Activated CD4-positive, alpha-beta T cell treated with anti-CD3 and anti-CD28 coated beads, Interleukin-2, amount 50 U/mL, for 4 hours (primary cell): Measurements from ENCODE around the gene RANBP1.
"Not testable (repeated sequence)": the region's sequence is repeated elsewhere in the genome, so short reads cannot be mapped to it uniquely, and the experiment has no call there.

Experiments
- DNase-seq, 2 experiments: peaks; one replicate each; pipeline ENCODE4 v3.0.0-alpha.2; 2020

RANBP1 gene

GRCh38 chr22:20115691-20116375 lies at the start of gene RANBP1:
Gene RANBP1 (plus strand): TSS chr22:20116104. CDS start chr22:20116185, 81 bp downstream.
- no peak for DNase-seq

DNA sequence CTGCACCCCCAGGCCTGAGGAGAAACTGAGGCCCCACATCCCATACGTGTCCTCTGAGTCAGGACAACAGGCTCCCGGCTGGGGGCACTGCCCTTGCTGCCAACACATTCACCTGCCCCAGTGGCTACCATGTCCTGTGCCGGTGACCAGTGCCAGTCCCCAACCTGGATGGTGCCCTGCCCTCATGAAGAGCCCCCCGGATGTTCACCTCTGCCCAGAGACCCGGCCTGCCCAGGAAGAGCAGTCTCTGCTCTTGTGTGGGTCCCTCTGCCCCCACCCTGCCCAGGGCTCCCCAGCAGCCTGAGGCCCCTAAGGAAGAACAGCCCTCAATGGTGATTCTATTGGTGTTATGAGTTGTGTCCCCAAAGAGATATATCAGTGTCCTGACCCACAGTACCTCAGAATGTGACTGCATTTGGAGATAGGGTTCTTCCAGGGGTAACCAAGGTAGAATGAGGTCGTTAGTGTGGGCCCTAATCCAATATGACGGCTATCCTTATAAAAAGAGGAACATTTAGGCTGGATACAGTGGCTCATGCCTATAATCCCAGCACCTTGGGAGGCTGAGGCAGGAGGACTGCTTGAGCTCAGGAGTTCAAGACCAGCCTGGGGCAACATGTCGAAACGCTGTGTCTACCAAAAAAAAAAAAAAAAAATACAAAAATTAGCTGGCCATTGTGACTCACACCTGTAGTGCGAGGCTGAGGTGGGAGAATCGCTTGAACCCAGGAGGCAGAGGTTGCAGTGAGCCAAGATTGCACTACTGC lies 49.1 kb upstream of the RANBP1 start:
- DNase-seq: no peak

- not testable (repeated sequence) for DNase-seq
Observed at GRCh38 chr22:20067384-20067682, 48.6 kb upstream of the RANBP1 start.

DNA sequence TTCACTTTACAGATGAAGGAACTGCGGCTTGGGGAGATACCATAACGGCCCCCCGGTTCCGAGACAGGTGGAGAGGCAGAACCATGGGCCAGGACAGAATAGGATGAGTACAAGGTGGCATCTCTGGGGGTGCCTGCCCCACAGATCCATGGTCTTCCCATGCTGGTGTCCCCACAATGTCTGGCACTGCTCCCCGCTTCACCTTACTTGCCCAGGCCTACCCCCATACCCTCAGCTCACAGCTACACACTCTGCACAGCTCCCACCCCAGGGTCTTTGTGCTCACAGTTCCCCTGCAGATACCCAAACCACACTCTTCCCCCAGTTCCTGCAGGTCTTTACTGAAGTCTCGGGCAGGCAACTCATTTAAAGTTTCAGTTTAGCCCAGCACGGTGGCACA lies 47.3 kb upstream of the RANBP1 start:
- DNase-seq: no peak

- DNase-seq: no peak
Observed at GRCh38 chr22:20069331-20070042, 46.4 kb upstream of the RANBP1 start.

DNA sequence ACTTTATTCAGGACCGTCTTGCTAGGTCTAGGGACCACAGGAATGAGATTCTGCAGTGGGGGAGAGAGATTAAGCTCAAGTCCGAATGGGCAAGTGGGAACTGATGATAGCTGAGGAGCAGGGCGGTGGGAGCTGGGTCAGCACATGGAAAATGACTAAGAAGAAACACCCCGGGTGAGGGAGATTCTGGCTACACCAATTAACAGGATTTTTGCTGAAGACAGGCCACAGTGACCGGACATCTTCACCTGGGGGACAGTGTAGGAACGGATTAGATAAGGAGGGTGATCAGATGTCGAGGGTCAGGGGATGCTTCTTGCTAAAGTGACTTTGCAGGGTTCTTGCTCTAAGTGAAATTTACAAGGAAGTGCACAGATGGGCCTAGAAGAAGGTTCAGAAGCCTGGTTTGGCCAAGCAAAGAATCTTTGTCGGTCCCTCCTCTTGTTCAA lies 44.4 kb upstream of the RANBP1 start:
- no peak for DNase-seq

GRCh38 chr22:20076627-20077172 lies 39.2 kb upstream of the RANBP1 start:
- no peak for DNase-seq

GRCh38 chr22:20079745-20080444 lies 36.0 kb upstream of the RANBP1 start, which contains the start of gene DGCR8:
Gene DGCR8 (plus strand): TSS chr22:20080241. CDS start chr22:20085964, 5,723 bp downstream.
- peak; percentile 43 to 47 for DNase-seq

DNA sequence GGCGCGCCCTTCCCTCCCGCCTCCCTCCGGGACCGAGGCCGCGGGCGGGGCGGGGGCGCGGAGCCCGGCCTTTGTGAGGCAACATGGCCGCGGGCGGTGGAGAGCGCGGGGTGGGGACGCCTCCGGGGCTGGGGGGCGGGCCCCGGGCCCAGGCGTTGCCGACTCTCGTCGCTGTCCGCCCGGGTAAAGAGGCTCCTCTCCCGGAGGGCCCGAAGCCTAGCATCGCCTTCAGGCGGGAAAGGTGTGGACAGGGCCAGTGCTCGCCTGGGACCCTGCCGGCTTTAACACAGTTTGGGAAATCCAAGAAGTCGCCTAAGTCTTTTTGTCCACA lies 35.5 kb upstream of the RANBP1 start:
- peak; percentile 60 to 69 for DNase-seq

DNA sequence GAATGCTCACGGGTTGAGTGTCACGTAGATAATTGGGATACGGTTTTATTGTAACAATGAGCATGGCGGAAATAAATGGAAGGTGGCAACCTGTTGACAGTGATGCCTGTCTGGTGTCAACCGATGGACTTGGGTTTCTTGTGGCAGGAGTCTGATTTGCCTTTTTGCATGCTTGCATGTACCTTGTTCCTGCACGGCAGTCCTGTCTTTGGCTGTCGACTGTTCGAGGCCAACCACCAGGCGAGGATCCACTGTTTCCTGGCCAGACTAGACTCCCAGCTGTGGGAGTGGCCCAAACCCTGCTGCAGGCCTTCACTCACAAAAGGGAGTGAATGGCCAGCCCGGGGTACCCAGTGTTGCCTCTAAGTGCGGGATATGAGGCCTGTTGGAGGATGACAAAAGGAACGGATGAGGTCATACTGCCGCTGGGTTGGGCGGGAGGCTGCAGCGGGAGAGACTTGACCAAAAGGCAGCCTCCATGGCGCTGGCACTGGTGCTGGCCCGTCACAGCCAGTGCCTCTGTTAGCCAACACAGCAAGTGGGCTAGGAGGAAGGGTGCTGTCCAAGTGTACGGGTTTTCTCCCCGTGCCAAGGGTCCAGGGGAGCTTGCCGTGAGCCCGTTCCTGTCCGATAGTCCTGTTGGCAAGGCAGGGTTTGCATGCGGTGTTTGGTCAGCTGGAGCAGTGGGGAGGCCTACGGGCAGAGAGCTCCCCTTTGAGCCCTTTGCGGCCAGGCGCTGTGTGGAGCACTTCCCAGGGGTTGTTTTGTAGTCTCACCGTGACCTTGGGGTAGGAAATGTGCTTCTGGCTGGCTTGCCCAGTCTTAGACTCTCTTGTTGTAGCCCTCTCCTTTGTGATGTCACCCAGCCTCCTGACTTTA lies 34.9 kb upstream of the RANBP1 start:
- no peak for DNase-seq

DNA sequence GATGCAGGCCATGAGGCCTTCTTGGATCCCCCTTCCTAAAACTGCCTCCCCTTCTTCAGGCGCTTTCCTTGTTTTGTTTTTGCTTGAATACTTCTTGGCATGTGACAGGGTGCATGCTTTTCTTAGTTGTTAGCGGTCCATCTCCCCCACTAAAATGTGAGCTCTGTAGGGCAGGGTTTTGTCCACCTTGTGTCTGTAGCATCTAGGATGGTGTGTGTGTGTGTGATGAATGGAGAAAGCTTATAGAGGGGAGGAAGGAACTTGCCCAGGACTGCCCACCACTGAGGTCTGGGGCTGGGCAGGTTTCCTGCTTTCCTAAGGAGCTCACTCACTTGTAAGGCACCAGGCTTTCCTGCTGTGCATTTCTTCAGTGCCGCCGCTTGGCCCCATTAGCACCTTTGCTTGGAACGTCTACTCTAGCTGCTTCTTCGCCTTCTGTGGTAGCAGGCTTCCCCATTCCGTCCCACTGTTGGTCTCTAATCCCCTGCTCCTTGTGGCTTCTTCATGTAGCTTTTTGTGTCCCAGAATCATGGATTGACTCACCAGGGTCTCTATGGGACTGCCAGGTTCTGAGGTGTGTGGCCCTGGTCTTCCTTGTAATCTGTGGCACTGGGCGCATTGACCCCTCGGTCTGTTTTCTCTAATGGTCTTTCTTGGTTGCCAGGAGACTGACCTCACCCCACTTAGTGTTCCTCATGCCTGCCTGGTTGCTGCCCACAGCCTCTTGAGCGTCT lies 32.6 kb upstream of the RANBP1 start:
- no peak for DNase-seq

DNA sequence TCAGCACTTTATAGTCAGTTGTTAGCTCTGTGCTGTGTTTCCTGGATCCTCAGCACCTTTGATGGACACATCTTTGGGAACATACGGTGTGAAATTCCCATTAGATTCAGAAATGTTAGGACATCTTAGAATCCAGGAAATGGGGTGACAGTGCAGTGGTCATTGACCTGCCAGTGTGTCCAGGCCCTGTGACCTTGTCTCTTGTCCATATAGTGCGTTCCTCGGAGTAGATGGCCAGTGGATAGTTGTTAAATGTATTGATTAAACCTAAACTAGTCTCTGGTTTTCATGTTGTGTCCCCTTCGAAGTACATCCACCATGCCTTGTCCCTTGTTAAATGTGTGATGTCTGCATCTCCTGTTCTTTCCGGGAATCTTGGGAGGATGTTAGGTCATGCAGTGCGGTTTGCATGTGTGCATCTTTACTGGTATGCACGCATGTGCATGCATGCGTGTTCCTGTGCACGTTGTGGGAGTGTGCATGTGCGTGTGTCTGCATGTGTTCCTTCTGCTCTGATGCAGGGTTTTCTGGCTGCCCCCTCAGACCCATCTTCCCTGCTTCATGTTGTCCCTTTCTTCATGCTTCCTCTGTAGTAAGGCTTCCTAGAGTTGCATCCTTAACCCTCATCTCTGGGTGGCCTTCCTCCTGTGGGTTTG lies 31.9 kb upstream of the RANBP1 start:
- DNase-seq: no peak

DNA sequence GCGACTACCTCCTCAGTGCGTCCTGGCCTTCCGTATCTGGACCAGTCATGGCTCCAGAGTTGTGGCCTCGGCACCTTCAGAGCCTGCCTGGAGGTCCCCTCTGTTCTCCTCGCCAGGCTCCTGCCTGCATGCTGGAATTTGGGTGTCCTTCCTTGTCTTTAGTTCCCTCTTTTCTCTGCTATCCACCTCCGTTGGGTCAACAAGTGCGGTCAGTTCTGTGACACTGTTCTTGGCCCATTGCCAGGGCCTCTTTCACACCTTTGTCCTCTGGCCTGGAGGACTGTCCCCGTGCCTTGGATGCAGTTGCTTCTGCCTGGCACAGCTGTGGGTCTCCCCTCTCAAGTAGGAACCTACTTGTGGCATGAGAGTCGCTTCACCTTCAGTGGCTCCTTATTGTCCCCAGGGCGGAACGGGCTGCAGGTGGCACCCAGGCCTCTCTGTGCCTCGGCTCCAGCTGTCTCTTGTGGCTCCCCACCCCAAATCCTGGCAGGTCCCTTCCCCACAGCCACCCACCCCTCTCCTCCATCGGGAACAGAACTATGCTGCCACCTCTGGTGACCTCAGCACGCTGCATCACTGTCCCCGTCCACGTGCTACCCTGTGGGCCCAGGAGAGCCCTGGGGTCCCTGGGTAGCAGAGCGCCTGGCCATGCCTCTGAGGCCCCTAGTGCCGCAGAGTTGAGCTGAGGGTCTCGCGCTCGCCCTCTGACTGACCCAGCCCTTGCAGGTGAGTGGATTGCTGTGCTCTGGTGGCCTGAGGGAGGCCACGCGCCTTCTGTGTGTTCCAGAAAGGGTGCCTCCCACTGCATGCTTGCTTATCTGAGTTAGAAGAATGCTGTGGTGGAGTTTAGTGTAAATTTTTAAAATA lies 31.1 kb upstream of the RANBP1 start:
- DNase-seq: no peak

GRCh38 chr22:20085651-20086050 lies 30.3 kb upstream of the RANBP1 start:
- no peak for DNase-seq

- DNase-seq: no peak
Observed at GRCh38 chr22:20086101-20086599, 29.8 kb upstream of the RANBP1 start.

DNA sequence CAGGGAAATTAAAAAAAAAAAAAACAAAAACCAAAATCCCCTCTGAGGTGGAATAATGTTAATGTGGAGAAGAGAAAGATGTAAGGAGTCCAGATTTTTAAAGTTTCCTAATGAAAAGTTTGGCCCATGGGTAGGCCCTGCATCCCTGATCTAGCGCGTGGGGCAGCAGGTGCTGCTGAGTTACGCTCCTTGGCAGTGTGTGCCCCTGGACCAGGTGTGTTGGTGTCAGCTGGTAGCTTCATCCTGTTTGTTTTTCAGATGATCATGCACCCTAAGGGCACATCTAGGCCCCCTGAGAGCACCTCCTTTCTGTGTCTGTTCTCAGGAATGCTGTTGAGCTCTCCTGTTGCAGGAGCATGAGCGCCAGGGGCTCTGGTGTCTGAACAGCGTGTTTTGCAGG lies 29.1 kb upstream of the RANBP1 start:
- no peak for DNase-seq

GRCh38 chr22:20087319-20088262 lies 28.3 kb upstream of the RANBP1 start:
- no peak for DNase-seq

GRCh38 chr22:20088263-20088648 lies 27.6 kb upstream of the RANBP1 start:
- no peak for DNase-seq
